C4-2B (cell line): ENCODE data around the gene YY2.

Experiments used
- CTCF ChIP-seq: fragments of 450-650 bp; conservative IDR thresholded peaks from 2 replicates; pipeline ENCODE4 v1.5.1; 2017; ENCODE audit warnings: mild to moderate bottlenecking
- ZFX ChIP-seq: fragments of 450-650 bp; IDR thresholded peaks from 2 replicates; pipeline ENCODE4 v1.6.1; 2017

GRCh38 chrX:21831496-21831895 lies 24.3 kb upstream of the YY2 start:
- TF ChIP-seq CTCF (no peak), ZFX (no peak)
